Measurements from ENCODE around the gene CACNA1C. TPM values are rescaled to one million over a fixed set of nuclear protein-coding genes. Genes with fewer than 3 reads are reported as not detected.

Gene CACNA1C
- polyA plus RNA-seq, 4 donors = 0.67 to 2.5 (median 2.0) TPM

- no peak for DNase-seq
- Histone ChIP-seq H3K27me3 (ENCODE audit: control insufficient read depth in 3 of 3, insufficient read depth in 3 of 3, low read length in 3 of 3) (peaks cover 0 to 3% (median 0%) of the 10 kb centered on the region in 3 donors), H3K4me3 (ENCODE audit: low read depth in 1 of 3, low read length in 3 of 3) (no peak overlapping the region), H3K4me1 (ENCODE audit: control insufficient read depth in 3 of 3, insufficient read depth in 2 of 3, low read depth in 1 of 3, low read length in 2 of 3) (no peaks in the 10 kb centered on the region), H3K9me3 (ENCODE audit: control insufficient read depth in 2 of 2, insufficient read depth in 1 of 2, low read depth in 1 of 2, low read length in 1 of 2) (no peaks in the 10 kb centered on the region), H3K36me3 (ENCODE audit: control insufficient read depth in 3 of 3, insufficient read depth in 2 of 3, low read depth in 1 of 3, low read length in 3 of 3) (no peaks in the 10 kb centered on the region), H3K27ac (ENCODE audit: low read depth in 1 of 3, low read length in 2 of 3) (no peak overlapping the region)
- WGBS, 3 donors = 78 to 80% (median 80%) methylated on average over 5 to 6 of the region's 6 CpGs
- no peak for FAIRE-seq
These were observed 239.8 kb downstream of the CACNA1C start for GRCh38 chr12:2292560-2292959.

DNA sequence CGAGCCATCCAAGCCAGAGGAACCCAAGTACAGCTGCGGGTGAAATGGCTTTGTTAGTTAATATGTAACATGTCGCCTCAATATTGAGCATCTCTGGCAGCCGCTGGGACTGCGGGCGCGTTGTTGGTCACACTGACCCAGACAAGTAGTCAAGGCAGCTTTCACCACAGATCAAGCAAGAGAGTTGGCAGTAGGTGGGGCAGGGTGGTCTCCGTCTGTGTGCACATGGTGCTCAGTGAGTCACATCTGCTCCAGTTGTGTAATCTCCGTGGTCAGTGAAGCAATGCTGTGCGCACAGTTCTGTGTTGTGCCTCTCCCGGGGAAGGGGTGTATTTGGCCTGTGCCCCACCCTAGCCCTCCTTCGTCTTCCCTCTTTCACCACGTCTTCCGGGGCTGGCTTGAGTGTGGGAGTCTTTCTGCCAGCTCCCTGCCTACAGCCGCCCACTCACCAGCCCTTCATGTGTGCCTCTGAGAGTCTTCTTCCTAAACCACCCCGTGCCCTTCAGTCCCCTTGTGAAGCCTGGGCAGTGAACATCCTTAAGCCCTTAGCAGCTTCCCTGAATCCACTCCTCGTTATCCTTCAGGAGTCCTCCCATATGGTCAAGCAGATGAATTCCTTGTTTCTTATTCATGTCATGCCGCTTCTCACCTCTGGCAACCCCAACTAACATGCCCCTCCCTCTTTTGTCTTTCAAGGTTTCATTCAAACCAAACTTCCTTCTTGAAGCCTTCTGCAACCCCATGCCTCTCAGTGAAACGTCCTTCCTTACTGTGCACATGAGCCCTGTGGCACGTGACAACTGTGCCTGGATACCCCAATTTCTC is 242.1 kb downstream of the CACNA1C start:
- DNase-seq = no peak
- no peaks in the 10 kb centered on the region for H3K36me3 ChIP-seq (ENCODE audit: control insufficient read depth in 3 of 3, insufficient read depth in 2 of 3, low read depth in 1 of 3, low read length in 3 of 3)
- no peak overlapping the region for H3K27ac ChIP-seq (ENCODE audit: low read depth in 1 of 3, low read length in 2 of 3)
- WGBS, 3 donors = 39 to 66% (median 50%) methylated on average over 20 of the region's 20 CpGs
- H3K4me1 ChIP-seq (ENCODE audit: control insufficient read depth in 3 of 3, insufficient read depth in 2 of 3, low read depth in 1 of 3, low read length in 2 of 3) = no peaks in the 10 kb centered on the region
- H3K27me3 ChIP-seq (ENCODE audit: control insufficient read depth in 3 of 3, insufficient read depth in 3 of 3, low read length in 3 of 3) = no peaks in the 10 kb centered on the region
- FAIRE-seq = no peak
- H3K4me3 ChIP-seq (ENCODE audit: low read depth in 1 of 3, low read length in 3 of 3) = no peak overlapping the region
- no peaks in the 10 kb centered on the region for H3K9me3 ChIP-seq (ENCODE audit: control insufficient read depth in 2 of 2, insufficient read depth in 1 of 2, low read depth in 1 of 2, low read length in 1 of 2)

DNA sequence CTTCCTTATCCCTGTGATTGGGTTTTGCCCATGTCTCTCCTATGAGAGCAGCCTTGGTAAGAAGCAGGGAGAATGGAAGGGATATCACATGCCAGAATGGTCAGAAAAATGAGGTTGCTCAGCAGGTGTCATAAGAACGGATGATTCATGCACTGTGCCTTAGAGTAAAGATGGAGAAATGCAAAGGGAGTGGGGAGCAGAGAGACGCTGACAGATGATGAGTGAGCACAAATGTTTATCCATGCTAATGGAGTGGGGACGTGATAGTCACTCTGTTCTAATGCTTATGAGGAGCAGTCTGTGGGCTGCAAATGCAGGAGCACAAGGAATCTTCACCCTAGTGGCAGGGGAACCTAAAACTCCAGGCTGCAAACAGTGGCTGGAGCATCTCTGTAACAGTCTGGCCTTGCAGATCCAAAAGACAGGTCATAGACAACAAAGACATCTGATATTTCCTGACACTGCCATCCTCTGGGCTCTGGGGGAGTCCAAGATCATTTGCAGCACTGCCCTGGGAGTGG is 243.2 kb downstream of the CACNA1C start:
- DNase-seq (no peak), FAIRE-seq (no peak)
- 68 to 76% (median 72%) methylated on average over 3 of the region's 3 CpGs for WGBS, 3 donors
- no peaks in the 10 kb centered on the region for H3K4me1 ChIP-seq (ENCODE audit: control insufficient read depth in 3 of 3, insufficient read depth in 2 of 3, low read depth in 1 of 3, low read length in 2 of 3)
- H3K9me3 ChIP-seq (ENCODE audit: control insufficient read depth in 2 of 2, insufficient read depth in 1 of 2, low read depth in 1 of 2, low read length in 1 of 2) = no peaks in the 10 kb centered on the region
- H3K27me3 ChIP-seq (ENCODE audit: control insufficient read depth in 3 of 3, insufficient read depth in 3 of 3, low read length in 3 of 3) = no peaks in the 10 kb centered on the region
- no peak overlapping the region for H3K27ac ChIP-seq (ENCODE audit: low read depth in 1 of 3, low read length in 2 of 3)
- H3K4me3 ChIP-seq (ENCODE audit: low read depth in 1 of 3, low read length in 3 of 3) = no peak overlapping the region
- H3K36me3 ChIP-seq (ENCODE audit: control insufficient read depth in 3 of 3, insufficient read depth in 2 of 3, low read depth in 1 of 3, low read length in 3 of 3) = no peaks in the 10 kb centered on the region

DNA sequence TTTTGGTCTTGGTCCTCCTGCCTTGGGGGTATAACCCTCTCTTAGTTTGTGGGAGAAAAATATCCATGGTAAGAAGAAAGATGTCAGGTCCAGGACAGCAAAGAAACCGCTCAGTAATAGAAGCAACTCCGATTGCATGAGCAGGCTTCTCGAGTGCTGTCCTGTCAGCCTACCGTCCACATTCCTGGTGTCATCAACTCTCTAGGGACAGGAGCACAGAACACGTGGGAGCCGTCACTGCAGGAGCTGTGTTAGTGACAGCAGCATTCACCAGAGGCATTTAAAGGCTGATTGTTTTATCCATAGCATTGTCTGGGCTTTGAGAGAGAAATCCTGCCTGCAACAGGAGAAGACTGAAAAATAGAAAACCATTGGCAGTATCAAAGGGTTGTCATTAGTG is 244.2 kb downstream of the CACNA1C start:
- Histone ChIP-seq H3K27me3 (ENCODE audit: control insufficient read depth in 3 of 3, insufficient read depth in 3 of 3, low read length in 3 of 3) (no peaks in the 10 kb centered on the region), H3K4me3 (ENCODE audit: low read depth in 1 of 3, low read length in 3 of 3) (no peak overlapping the region), H3K4me1 (ENCODE audit: control insufficient read depth in 3 of 3, insufficient read depth in 2 of 3, low read depth in 1 of 3, low read length in 2 of 3) (peaks cover 0 to 6% (median 0%) of the 10 kb centered on the region in 3 donors), H3K36me3 (ENCODE audit: control insufficient read depth in 3 of 3, insufficient read depth in 2 of 3, low read depth in 1 of 3, low read length in 3 of 3) (no peaks in the 10 kb centered on the region), H3K9me3 (ENCODE audit: control insufficient read depth in 2 of 2, insufficient read depth in 1 of 2, low read depth in 1 of 2, low read length in 1 of 2) (no peaks in the 10 kb centered on the region), H3K27ac (ENCODE audit: low read depth in 1 of 3, low read length in 2 of 3) (no peak overlapping the region)
- DNase-seq (no peak), FAIRE-seq (no peak)
- 69 to 81% (median 75%) methylated on average over 6 of the region's 6 CpGs for WGBS, 3 donors

DNA sequence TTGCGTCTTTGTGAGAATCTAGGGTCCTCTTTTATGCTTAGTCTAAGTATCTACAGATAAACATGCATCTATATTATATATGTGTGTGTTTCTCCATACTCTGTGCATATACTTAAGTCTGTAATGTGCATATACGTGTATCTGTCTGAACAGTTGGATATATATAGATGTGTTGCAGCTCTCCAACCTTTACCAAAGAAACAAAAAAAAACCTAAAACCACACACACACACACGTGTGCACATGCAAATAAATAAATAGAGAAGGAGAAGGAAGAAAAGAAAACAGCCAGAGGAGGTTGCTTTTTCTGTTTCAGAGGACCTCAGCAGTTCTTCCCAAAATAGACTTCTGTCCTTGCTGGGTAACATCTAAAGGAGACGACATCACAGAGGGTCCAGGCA is 244.9 kb downstream of the CACNA1C start:
- Histone ChIP-seq H3K4me3 (ENCODE audit: low read depth in 1 of 3, low read length in 3 of 3) (no peak overlapping the region), H3K36me3 (ENCODE audit: control insufficient read depth in 3 of 3, insufficient read depth in 2 of 3, low read depth in 1 of 3, low read length in 3 of 3) (no peaks in the 10 kb centered on the region), H3K9me3 (ENCODE audit: control insufficient read depth in 2 of 2, insufficient read depth in 1 of 2, low read depth in 1 of 2, low read length in 1 of 2) (no peaks in the 10 kb centered on the region), H3K27me3 (ENCODE audit: control insufficient read depth in 3 of 3, insufficient read depth in 3 of 3, low read length in 3 of 3) (no peaks in the 10 kb centered on the region), H3K27ac (ENCODE audit: low read depth in 1 of 3, low read length in 2 of 3) (no peak overlapping the region), H3K4me1 (ENCODE audit: control insufficient read depth in 3 of 3, insufficient read depth in 2 of 3, low read depth in 1 of 3, low read length in 2 of 3) (peaks cover 0 to 6% (median 0%) of the 10 kb centered on the region in 3 donors)
- DNase-seq = no peak
- 72 to 84% (median 75%) methylated on average over 4 of the region's 4 CpGs for WGBS, 3 donors
- FAIRE-seq = no peak

GRCh38 chr12:2298556-2299200 is 245.9 kb downstream of the CACNA1C start:
- Histone ChIP-seq H3K9me3 (ENCODE audit: control insufficient read depth in 2 of 2, insufficient read depth in 1 of 2, low read depth in 1 of 2, low read length in 1 of 2) (no peaks in the 10 kb centered on the region), H3K4me3 (ENCODE audit: low read depth in 1 of 3, low read length in 3 of 3) (no peak overlapping the region), H3K36me3 (ENCODE audit: control insufficient read depth in 3 of 3, insufficient read depth in 2 of 3, low read depth in 1 of 3, low read length in 3 of 3) (no peaks in the 10 kb centered on the region), H3K27me3 (ENCODE audit: control insufficient read depth in 3 of 3, insufficient read depth in 3 of 3, low read length in 3 of 3) (no peaks in the 10 kb centered on the region), H3K27ac (ENCODE audit: low read depth in 1 of 3, low read length in 2 of 3) (no peak overlapping the region), H3K4me1 (ENCODE audit: control insufficient read depth in 3 of 3, insufficient read depth in 2 of 3, low read depth in 1 of 3, low read length in 2 of 3) (peaks cover 0 to 6% (median 0%) of the 10 kb centered on the region in 3 donors)
- 82 to 86% (median 84%) methylated on average over 12 of the region's 12 CpGs for WGBS, 3 donors
- DNase-seq (no peak), FAIRE-seq (no peak)

DNA sequence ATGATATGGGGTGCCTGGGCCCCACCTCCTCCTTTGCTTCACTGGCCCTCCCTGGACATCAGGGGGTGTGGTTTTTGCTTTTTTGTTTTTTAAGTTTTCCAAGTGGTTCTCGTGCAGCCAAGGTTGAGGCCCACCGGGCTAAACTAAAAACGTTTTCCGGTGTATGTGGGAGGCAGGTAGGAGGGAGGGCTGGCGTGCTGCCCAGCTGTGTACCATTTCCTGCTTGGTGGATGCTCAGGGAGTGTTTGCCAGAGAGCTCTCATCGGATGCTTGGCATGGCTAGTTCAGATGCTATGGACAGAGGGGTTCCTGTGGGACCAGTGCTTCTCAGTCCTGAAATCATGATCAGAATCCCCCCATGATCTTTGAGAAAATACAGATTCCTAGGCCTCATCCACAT is 246.4 kb downstream of the CACNA1C start:
- no peak overlapping the region for H3K27ac ChIP-seq (ENCODE audit: low read depth in 1 of 3, low read length in 2 of 3)
- 19 to 29% (median 22%) methylated on average over 6 of the region's 6 CpGs for WGBS, 3 donors
- H3K4me1 ChIP-seq (ENCODE audit: control insufficient read depth in 3 of 3, insufficient read depth in 2 of 3, low read depth in 1 of 3, low read length in 2 of 3) = peaks cover 0 to 6% (median 0%) of the 10 kb centered on the region in 3 donors
- H3K27me3 ChIP-seq (ENCODE audit: control insufficient read depth in 3 of 3, insufficient read depth in 3 of 3, low read length in 3 of 3) = no peaks in the 10 kb centered on the region
- no peaks in the 10 kb centered on the region for H3K9me3 ChIP-seq (ENCODE audit: control insufficient read depth in 2 of 2, insufficient read depth in 1 of 2, low read depth in 1 of 2, low read length in 1 of 2)
- no peak overlapping the region for H3K4me3 ChIP-seq (ENCODE audit: low read depth in 1 of 3, low read length in 3 of 3)
- H3K36me3 ChIP-seq (ENCODE audit: control insufficient read depth in 3 of 3, insufficient read depth in 2 of 3, low read depth in 1 of 3, low read length in 3 of 3) = no peaks in the 10 kb centered on the region
- FAIRE-seq (no peak), DNase-seq (no peak)

GRCh38 chr12:2300168-2300567 is 247.4 kb downstream of the CACNA1C start:
- peaks cover 0 to 6% (median 0%) of the 10 kb centered on the region in 3 donors for H3K4me1 ChIP-seq (ENCODE audit: control insufficient read depth in 3 of 3, insufficient read depth in 2 of 3, low read depth in 1 of 3, low read length in 2 of 3)
- 93 to 96% (median 95%) methylated on average over 6 of the region's 6 CpGs for WGBS, 3 donors
- FAIRE-seq = no peak
- H3K36me3 ChIP-seq (ENCODE audit: control insufficient read depth in 3 of 3, insufficient read depth in 2 of 3, low read depth in 1 of 3, low read length in 3 of 3) = no peaks in the 10 kb centered on the region
- no peak overlapping the region for H3K27ac ChIP-seq (ENCODE audit: low read depth in 1 of 3, low read length in 2 of 3)
- no peak for DNase-seq
- H3K9me3 ChIP-seq (ENCODE audit: control insufficient read depth in 2 of 2, insufficient read depth in 1 of 2, low read depth in 1 of 2, low read length in 1 of 2) = no peaks in the 10 kb centered on the region
- H3K4me3 ChIP-seq (ENCODE audit: low read depth in 1 of 3, low read length in 3 of 3) = no peak overlapping the region
- H3K27me3 ChIP-seq (ENCODE audit: control insufficient read depth in 3 of 3, insufficient read depth in 3 of 3, low read length in 3 of 3) = no peaks in the 10 kb centered on the region
